Caki2 (cell line): ENCODE measurements around the gene EGLN2. TPM values are rescaled to one million over a fixed set of nuclear protein-coding genes. Genes with fewer than 3 reads are reported as not detected.
"Not testable (repeated sequence)": the region's sequence is repeated elsewhere in the genome, so short reads cannot be mapped to it uniquely, and the experiment has no call there.

ENCODE experiments used
- DNase-seq: peaks from one replicate; pipeline ENCODE4 v3.0.0-alpha.2; 2015; ENCODE audit warnings: low read depth
- in situ Hi-C: cut with HindIII; loops from 2 replicates; pipeline ENCODE4 v1.10.0; 2016; ENCODE audit warnings: low sequenced_read_pairs, low pct_unique_long_range_greater_than_20kb, mixed read lengths
- total RNA-seq: library from RNA; depleted of rRNA; stranded (reverse); fragments of >200 nt; shearing (Covaris generic); gene quantifications from 2 replicates; pipeline ENCODE4 v1.2.3, GENCODE V29; 2014; ENCODE audit warnings: low replicate concordance

EGLN2 gene
- total RNA-seq, 1 experiment from 2014 or later: 138 TPM

DNA sequence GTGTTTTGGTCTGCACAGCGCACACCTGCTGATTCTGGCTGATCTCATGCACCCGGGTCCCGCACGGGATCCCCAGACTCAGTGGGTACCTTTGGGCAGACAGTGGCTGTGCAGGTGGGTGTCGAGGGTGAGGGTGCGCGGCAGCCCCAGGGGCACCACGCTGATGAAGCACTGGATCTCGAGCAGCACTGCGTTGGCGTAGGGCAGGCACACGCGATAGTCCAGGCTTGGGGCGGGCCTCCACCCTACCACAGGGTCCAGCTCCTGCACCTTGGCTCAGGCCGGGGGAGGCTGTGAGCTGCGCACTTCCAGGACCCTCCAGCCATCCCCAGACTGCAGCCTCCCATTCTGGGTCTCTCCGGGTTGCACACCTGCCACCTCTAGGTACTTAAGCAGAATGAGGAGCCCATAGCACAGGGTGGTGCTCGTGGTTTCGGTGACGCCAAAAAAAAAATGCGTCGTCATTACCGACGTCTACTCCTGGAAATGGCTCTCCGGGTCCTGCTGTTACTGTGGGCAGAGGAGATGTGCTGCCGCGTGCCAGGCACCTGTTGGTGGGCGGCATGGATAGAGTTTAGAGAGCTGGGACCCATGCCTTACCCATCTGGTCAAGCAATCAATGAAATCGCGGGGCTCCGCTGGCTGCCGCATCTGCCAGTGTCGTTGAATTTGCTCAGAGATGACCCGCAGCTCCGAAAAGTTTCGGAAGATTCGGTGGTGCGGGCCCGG is 10.5 kb downstream of the EGLN2 start:
- in situ Hi-C loops: no loop called here
- no peak for DNase-seq

DNA sequence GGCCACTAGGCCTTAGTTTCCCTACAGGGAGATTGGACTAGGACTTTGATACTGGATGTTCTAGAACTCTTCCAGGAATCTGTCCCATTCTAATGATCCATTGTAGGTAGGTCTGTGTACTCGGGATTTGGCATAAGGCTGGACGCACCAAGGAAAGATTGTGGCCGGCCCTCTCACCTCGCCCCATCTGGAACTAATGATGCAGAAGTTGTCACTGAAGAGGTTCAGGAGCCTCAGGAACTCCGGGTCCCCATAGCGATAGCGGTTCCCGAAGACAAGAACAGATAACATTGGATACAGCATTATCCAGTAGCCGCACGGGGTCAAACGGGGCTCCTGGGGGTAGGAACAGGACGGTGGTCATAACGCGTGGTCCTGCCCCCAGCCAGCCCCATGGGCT is 11.2 kb downstream of the EGLN2 start:
- in situ Hi-C loops: no loop called here
- DNase-seq: no peak

DNA sequence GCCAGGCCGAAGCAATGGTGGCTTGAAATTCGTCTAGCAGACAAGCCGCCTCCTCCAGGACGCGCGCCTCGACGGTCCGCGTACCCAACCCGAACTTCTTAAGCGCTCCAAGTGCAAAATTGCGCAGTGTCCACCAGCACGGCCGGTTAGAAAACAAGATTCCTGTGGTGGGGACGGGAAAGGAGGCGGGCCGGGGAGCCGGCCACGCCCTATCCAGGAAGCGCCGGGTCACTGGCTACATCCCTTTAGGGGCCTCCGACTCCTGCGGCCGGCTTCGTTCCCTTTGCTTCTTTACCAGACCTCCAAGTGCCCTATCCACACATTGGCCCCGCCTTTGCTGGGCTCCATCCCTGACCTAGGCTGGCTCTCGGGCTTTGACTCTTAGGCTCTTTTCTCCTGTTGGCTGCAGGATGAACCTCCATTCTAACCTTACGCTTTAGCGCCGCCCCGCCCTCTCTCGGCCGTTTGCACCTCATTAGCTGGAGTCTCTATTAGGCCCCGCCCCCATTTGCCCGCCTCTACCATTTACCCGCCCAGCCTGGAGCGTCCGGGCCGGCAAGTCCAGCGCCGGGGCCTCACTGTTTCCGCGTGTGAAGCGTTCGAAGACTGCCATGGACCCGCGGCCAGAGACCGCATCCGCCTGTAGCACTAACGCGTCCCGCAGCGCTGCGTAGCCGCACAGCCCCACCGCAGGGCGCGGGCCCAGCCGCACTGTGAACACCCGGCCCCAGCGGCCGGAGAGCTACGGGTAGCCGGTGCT is 11.8 kb downstream of the EGLN2 start:
- in situ Hi-C loops: not testable (repeated sequence)
- DNase-seq: peak; percentile 96

DNA sequence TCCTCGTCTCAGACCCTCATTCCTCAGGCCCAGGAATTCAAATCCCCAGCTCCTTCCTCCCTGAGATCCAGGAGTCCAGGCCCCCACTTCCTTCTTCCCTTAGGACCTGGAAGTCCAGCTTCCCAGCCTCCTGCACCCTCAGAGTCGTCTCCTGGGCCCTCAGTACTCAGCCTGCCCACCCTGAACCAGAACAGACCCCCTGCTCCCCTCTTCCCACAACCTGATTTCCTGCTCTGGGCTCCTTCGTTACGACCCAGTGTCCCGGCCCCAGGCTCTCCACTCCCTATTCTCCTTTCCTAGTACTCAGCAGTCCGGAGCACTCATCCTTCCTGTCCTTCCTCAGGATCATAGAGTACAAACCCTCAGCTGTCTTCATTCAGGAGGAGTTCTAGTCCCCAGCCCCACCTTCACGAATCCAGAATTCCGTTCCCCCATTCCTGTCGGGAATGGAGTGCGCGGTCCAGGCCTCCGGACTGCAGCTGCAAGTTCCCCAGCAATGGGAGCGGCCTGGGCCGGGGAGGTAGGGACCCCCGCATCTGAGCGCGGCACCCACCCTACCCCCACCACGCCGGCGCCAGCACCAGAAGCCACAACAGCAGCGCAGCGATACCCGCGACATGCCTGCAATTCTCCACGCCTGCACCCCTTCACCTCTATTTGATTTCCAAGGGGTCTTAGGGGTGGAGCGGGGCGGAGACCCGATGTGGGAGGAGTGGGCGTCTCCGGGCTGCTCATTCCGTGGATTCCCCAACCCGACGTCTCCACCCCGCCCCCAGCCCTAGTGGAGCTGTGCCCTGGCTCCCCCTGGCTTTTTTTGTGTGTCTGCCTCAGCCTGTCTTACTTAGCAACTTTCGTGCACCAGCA is 12.7 kb downstream of the EGLN2 start:
- DNase-seq: no peak
- in situ Hi-C loops: no loop called here

DNA sequence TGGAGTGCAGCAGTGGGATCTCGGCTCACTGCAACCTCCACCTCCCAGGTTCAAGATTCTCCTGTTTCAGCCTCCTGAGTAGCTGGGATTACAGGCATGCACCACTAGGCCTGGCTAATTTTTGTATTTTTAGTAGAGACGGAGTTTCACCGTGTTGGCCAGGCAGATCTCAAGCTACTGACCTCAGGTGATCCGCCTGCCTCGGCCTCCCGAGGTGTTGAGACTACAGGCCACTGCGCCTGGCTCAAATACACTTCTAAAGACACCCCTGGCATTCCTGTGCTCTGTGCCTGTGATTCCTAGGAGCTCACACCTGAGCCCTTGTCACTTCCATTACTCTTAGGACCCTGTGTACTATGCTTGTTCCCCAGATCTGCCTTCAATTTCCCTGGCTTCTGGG is 13.6 kb downstream of the EGLN2 start:
- DNase-seq, in situ Hi-C loops: not testable (repeated sequence)

DNA sequence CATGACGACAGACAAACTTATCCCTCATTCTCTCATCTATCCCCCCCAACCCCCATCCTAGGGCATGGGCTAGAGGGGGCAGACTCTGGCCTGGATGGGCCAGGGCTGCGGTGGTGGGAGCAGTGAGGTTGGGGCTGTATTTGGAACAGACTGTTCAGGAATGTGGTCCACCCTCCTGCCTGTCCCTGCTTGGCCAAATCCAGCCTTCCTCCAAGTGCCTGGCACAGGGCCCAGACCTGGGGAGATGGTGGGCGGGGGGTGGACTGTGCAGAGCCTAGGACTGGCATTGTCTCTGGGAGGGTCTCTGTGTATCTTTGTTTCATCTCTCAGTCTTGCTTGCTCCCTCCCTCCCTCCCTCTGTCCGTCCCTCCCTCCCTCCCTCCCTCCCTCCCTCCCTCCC is 14.2 kb downstream of the EGLN2 start:
- in situ Hi-C loops: no loop called here
- no peak for DNase-seq

DNA sequence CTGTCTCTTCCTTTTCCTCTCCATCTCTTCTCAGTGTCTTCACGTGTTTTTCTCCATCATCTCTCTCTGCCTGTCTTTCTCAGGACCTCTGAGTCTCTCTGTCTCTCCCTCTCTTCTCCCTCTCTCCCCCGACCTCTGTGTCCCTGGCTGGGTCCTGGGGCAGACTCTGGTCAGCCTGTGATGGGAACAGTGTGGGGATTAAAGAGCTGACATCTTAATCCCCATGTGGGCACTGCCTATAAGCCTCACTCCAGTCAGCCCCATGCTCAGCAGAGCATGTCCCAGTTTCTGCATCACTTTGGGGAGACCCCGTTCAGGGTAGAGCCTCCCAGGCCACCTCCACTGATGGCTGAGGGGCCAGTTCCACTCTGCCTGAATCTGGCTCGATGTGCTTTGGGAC is 16.2 kb downstream of the EGLN2 start:
- no peak for DNase-seq
- in situ Hi-C loops: no loop called here

DNA sequence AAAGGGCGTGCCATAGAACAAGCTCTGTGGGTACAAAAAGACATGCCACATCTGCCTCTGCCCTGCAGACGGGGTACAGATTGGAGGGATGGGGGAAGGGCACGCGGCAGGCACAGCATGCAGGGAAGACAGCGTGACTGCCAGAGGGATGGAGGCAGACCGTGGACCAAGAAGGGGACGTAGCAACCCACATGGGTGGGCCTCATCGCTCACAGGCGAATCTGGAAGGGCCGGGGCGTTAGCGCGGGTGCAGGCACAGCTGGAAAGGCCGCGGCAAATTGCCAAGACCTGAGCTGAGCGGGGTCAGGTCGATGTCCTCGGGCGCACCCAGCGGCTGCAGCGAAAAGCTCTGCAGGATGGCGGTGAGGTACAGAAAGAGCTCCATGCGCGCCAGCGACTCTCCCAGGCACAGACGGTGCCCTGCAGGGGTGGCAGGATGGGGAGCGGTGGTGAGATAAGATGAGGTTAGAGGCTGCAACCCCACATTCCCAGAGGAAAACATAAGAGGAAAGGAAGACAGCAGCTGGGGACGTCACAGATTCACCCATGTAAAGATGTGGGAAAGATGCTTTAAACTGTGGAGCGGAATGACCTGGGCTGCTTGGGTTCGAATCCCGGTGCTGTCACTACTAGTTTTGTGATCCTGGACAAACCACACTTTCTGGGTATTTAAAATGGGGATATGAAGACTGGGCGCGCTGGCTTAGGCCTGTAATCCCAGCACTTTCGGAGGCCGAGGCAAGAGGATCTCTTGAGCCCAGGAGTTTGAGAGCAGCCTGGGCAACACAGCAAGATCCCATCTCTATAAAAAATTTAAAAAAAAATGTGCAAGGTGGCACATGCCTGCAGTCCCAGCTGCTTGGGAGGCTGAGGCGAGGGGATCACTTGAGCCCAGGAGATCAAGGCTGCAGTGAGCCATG is 19.7 kb downstream of the EGLN2 start:
- in situ Hi-C loops: not testable (repeated sequence)
- peak; percentile 59 for DNase-seq

DNA sequence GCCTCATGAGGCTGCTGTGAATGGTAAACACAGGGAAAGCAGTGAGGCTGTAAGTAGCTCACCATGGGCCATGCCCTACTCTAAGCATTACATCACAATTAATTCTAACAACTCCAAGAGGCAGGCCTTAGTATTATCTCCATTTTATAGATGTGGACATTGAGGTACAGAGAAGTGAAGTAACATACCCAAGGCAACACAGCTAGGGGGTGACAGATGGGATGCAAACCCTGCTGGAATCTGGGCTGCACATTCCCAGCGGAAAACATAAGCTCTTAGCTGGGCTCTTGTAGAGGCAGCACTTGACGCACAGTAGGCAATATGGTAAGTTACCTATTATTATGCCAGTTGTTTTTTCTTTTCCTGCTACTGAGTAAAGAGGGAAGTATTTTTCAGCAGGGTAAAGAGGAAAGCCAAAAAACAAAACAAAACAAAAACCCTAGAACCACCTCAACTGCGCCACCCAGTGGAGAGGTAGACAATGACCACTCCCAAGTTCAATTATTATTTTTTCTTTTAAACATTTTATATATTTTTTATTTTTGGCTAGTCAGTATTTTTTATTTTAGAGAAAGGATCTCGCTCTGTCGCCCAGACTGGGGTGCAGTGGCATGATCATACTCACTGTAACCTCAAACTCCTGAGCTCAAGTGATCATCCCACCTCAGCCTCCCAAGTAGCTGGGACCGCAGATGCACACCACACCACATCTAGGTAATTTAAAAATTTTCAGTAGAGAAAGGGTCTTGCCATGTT is 20.7 kb downstream of the EGLN2 start:
- in situ Hi-C loops, DNase-seq: not testable (repeated sequence)

DNA sequence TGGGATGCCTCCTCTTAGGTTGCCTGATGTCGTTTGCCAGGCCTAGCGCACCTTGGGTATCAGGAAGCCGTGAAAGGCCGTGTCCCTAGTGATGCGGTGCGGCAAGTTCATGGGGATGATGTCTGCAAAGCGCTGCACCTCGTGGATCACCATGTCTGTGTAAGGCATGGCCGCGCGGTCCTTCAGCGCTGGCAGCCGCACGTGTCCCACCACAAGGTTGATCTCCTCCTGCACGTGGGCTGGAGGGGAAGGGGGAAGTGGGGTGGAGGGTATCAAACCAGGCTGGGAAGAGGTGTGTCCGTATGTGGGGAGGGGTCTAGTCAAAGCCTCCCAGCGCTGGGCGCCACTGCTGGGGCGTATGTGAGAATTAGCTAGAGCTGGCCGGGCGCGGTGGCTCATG is 23.2 kb downstream of the EGLN2 start:
- no peak for DNase-seq
- in situ Hi-C loops: no loop called here

DNA sequence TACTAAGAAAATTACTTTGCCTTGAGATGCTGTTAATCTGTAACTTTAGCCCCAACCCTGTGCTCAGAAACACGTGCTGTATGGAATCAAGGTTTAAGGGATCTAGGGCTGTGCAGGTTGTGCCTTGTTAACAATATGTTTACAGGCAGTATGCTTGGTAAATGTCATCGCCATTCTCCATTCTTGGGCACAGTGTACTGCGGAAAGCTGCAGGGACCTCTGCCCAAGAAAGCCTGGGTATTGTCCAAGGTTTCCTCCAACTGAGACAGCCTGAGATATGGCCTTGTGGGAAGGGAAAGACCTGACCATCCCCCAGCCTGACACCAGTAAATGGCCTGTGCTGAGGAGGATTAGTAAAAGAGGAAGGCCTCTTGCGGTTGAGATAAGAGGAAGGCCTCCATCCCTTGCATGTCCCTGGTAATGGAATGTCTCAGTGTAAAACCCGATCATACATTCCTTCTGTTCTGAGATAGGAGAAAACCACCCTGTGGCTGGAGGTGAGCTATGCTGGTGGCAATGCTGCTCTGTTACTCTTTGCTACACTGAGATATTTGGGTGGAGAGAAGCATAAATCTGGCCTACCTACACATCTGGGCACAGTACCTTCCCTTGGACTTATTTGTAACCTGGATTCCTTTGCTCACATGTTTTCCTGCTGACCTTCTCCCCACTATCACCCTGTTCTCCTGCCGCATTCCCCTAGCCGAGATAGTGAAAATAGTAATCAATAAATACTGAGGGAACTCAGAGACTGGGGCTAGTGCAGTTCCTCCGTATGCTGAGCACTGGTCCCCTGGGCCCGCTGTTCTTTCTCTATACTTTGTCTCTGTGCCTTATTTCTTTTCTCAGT is 23.9 kb downstream of the EGLN2 start:
- DNase-seq: not testable (repeated sequence)

DNA sequence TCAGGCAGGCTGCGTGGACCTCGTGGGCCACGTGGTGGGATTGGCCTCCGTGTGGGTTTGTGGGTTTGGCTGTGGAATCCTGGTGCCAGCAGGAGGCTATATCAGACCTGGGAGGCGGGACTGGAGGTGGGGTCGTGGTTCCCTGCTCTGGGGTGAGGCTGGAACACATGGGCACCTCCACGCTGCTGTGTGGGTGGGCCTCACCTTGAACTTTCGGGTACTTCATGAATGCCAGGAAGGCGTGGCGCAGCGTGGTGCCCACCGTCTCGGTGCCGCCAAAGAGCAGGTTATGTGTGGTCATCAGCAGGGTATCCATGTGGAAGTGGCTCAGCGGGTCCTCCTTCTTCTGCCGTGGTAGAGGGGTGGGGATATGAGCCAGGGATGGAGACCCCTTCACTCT is 25.9 kb downstream of the EGLN2 start:
- in situ Hi-C loops, DNase-seq: not testable (repeated sequence)

More for the DNA sequence above, 23.9 kb downstream of the EGLN2 start:
- in situ Hi-C loops: not testable (repeated sequence)

DNA sequence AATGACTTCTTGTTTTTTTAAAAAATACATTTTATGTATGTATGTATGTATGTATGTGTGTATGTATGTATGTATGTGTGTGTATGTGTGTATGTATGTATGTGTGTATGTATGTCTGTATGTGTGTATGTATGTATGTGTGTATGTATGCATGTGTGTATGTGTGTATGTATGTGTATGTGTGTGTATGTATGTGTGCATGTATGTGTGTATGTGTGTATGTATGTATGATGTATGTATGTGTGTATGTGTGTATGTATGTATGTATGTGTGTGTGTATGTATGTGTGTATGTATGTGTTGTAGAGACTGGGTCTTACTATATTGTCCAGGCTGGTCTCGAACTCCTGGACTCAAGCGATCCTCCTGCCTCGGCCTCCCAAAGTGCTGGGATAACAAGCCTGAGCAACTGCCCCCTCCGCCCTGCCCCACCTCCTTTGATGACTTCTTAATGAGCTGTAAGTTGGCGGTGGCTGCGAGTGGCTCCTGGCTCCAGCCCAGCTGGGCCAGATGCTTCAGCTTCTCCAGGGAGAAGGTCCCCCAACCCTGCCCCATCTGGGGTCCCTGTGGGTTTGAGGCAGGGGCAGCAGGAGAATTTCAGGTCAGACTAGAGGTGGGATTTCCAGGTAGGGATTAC is 26.6 kb downstream of the EGLN2 start:
- in situ Hi-C loops, DNase-seq: not testable (repeated sequence)

DNA sequence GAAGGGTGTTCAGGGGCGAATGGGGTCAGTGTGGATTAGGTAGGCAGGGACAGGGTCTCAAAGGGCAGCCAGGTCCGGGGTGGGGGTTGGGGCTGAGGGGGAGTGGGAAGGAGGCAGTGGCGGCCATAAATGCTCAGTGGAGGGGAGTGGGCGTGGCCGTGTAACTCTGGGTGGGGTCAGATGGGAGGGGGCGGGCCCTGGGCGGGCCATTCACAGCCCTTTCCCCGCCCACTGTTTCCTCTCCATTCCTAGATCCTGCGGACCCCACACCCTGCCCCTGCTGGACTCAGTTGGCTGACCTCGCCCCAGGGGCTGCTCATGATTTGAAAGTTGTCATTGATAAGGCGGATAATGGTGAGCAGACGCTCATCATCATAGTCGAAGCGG is 27.3 kb downstream of the EGLN2 start:
- DNase-seq, in situ Hi-C loops: not testable (repeated sequence)

DNA sequence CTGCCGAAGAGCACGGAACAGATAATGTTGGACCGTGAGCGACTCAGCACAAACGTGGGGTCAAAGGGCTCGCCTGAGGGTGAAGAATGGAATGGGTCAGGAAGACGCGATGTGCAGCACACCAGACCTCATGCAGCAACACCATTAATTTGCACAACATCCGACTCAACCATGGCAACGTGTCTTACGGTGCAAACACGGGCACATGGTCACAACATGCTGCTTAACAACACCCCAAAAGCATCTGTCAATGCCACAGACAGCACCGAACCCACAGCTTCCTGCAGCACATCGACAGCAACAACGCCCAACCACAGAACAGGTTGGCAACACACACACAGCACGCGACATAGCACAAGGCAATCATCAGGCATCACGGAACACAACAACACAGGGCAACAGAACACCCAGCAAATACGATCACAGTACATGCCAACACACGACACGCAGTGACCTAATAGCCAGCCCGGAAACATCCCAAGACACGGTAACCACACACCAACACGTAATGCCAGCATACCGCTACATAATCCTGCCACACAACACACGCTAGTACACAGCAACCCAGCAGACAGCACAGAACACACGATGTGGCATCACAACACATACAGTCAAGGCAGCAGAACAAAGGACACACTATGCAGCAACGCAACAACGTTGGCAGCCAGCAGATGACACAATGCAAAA is 27.9 kb downstream of the EGLN2 start:
- in situ Hi-C loops, DNase-seq: not testable (repeated sequence)
